GDM1 (cell line): ENCODE data around the gene CIROP.

Experiments
- DNase-seq: peaks from one replicate; lab custom pipeline; 2025; lab: John Stamatoyannopoulos, UW

Gene CIROP

DNA sequence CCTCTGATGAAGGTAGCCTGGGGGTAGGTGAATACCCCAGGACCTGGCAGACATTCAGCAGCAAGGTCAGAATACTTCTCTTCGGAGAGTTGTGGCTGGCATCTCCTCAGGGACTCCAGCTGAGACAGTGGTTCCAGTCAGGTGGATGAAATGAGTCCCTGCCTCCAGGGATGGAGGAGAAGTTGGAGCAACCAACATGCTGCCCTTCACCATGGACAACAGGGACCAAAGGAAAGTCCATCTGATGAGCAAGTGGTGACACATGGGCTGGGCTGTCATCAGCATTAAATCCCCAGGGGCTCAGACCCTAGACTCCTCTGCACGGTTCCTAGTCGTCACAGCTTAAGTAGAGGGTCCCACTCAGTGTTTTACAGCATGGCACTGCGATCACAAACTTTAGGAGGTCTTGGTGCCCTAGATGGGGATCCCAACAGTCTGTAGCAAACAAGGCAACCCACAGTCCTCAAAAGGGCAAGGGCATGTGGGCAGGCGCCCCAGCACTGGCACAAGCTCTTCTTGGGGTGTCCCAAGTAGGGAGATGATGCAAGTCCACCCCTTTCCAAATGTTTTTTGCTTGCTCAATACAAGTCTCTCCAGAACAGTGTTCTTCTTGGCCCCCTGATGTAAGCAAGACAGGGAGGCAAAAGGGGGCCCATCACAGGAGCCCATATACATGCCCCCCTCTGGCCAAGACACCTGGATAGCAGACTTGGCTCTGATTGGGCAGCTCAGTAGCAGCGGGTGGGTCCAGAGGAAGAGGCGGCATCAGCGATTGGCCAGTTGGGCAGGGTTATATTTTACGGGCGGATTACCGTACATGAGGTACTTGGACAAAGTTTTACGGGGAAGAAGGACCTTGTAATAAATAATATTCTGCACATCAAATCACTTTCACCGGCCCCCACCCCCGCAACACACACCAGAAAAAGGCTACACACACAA is 36.7 kb downstream of the CIROP start:
- no peak for DNase-seq

DNA sequence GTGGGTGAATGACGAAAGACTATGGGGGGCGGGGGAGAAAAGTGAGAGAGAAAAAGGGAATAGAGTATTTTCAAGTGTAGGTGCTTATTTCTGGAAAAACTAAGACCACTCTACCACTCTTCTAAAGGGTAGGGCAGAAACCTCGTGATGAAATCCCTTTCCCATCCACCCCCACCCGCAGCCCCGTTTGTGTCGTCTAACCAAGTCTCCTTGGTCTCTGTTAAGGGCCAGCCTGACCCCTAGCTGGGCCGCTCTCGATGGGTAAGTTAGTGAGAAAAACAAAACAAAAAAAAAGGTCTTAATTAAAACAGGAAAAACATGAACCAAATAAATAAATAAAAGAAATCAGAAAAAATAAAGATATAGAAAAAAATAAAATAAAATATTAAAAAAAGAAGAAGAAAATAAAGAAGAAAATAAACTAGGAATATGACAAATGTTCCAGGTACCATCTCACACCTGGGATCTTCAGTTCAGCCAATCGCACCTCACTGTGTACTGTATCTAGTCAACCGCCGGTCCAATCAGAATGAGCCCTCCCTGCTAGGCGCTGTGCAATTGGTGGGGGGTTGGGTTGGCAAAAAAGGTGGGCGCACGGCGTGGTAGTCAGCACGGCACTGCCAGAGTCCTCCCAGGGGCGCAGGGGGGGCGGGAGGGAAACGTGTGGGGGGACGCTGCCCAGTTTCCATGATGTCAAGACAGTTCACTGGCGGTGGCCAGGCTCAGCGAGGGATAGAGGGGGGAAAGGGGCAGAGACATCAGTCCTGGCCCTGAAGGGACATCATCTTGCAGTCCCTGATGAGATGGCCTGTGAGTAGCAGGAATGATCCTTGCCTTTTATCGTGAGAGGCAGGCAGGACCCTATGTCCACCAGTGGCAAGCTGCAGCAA is 37.7 kb downstream of the CIROP start:
- DNase-seq = no peak

DNA sequence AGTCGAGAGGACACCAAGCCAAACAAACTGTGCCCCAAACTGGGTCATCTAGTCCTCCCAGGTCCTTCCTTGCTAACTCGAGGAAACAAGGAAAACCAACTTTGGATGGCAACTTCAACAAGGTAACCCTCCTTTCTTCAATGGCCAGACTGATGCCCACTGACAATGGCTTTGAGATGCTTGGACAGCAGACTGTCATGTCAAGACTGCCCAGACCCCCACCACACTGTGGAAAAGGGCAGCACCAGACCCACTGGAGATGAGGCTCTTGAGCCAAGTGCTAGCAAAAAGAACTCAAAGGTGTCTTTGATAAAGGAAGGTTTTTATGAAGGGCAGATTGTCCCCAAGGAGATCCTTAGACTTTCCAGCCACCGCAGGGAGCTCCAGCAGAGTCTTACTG is 38.4 kb downstream of the CIROP start:
- no peak for DNase-seq

DNA sequence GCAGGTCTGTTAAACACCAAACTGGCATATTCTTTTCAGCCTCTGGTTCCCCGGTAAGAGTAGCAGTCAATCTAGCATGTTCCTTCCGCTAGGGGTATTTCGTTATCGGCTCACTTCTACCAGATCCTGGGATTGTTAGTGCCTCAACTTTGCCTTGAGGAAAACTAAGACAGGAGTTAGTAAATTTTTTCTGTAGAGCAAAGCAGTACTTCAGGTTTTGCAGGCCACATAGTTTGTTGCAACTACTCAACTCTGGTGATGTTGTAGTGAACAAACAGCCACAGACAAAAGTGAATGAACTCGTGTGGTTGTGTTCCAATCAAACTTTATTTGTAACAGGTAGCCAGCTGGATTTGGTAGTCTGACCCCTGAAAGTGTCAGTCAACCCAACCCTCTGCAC is 41.2 kb downstream of the CIROP start:
- DNase-seq = no peak

- no peak for DNase-seq
Measured at GRCh38 chr14:23062002-23062401, 42.8 kb downstream of the CIROP start.

DNA sequence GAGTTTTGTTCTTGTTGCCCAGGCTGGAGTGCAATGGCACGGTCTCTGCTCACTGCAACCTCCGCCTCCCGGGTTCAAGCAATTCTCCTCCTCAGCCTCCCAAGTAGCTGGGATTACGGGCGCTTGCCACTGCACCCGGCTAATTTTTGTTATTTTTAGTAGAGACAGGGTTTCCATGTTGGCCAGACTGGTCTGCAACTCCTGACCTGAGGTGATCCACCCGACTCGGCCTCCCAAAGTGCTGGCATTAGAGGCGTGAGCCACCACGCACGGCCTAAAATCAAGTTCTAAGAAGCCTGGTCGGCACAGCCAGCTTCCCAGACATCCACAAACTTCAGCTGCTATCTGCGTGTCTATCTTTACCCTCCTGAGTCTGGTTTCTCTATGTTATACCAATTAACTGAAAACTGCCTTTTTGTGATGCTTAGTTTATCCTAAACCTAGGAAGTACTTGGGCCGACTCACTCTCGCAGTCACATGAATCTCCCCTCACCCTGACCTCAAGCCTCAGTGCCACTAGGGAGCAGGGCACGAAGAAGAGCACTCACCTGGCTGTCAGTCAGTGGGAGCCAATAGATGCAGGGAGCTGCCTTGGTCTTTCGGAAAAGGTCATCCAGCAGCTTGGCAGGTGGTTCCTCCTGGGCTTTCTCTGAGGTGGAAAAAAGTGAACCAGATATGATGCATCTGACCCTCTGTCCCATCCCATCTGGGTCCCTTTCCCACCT is 44.1 kb downstream of the CIROP start:
- DNase-seq = no peak

- DNase-seq = no peak
Measured at GRCh38 chr14:23058654-23059504, 45.9 kb downstream of the CIROP start.

DNA sequence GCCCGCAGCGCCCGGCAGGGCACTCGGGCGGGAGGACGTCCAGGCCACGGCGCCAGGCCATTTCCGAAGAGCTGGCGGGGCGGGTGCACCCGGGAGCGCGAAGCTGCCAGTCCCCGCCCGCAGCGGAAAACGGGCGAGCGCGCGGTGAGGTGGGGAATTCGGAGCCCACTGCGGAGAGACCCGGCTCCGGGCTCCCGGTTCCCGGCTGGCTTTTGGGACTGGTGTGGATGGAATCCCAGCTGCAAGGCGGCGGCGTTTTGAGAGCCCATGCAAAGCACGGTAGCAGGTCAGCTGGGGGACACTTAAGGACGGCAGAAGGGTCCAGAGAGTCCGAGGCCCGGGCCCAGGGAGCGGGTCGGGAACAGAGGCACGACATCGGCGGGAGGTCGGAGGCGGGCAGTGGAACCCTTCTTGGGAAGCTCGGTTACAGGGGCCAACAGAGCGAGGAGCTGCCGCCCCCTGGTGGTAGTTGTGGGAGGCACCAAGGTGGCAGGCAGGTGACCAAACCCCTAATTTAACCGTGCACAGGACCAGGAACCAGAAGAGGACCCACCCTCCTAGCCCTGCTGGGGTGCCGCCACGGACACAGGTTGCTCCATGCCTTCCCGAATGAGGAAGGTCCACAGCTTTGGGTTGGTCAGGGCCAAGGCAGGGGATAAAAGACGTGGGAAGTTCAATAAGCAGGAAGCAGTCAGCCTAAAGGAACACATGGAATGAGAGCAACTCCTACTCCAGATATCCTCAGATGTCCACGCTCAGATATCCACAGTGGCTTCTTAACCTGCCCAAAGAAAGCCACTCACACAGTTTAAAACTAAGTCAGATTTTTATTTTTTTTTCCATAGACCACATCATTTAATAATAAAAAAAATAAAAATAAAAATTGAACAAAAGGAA is 46.8 kb downstream of the CIROP start:
- DNase-seq = no peak

- no peak for DNase-seq
Measured at GRCh38 chr14:23056956-23057756, 47.6 kb downstream of the CIROP start, which contains the start of gene CDH24. Gene CDH24 (minus strand): TSS chr14:23057520. CDS start chr14:23055733, 1,787 bp downstream.

DNA sequence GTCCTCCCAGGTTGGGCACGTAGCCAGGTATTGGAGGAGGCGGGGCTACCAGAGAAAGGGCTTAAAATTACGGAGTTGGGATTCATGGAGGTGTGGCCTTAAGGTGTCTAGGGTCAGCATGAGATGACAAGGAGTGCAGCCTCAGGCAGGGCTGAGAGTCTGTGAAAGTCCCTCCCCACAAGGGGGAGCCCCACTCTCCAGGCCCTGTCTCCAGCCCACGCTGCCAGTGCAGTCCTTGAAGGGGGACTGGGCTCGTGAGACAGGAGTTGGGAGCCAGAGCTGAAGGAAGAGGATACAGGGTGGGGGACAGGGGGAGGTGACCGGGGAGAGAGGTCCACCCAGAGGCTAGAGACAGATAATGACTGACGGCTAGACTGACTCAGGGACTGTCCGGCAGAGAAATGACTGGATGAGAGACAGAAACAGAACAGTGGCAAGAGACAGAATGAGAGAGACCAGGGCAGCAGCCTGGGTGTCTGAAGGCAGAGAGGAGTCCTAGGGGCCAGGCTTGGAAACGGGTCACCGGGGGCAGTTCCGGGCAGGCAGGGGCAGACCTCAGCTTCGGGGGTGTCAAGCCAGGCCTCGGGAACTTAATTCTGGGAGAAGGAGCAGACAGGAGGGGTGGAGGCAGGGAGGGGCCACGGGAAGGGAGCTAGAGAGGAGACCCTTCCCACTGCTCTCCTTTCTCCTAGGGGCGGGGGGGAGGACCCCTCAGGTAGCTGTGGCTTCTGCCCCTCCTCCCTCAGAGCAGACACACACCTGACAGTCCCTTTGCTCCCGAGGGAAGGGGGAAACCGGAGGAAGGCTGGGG is 48.4 kb downstream of the CIROP start:
- DNase-seq = no peak

DNA sequence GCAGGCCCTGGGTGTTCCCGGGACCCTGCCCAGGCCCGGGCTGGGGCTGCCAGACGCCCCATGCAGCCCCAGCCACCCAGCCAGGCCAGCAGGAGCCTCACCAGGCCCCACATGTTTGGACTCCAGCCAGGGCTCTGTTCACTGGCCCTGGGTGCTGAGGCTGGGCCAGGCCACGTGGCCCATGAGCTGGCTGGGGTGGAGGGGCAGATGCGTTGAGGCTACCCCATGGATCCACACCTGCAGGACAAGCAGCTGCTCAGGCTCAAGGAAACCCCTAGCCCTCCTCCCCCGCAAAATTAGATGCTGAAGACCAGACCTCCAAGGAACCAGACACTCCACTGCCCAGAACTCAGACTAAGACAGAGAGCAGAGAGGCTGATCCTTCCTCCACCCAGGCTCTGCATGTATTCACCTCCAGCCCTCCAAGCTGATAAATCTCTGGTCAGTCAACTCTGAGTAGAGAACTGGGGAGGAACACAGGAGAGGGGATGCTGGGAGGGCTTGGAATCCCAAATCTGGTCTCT is 49.1 kb downstream of the CIROP start:
- DNase-seq = no peak

- DNase-seq = no peak
Measured at GRCh38 chr14:23055147-23055550, 49.6 kb downstream of the CIROP start.

DNA sequence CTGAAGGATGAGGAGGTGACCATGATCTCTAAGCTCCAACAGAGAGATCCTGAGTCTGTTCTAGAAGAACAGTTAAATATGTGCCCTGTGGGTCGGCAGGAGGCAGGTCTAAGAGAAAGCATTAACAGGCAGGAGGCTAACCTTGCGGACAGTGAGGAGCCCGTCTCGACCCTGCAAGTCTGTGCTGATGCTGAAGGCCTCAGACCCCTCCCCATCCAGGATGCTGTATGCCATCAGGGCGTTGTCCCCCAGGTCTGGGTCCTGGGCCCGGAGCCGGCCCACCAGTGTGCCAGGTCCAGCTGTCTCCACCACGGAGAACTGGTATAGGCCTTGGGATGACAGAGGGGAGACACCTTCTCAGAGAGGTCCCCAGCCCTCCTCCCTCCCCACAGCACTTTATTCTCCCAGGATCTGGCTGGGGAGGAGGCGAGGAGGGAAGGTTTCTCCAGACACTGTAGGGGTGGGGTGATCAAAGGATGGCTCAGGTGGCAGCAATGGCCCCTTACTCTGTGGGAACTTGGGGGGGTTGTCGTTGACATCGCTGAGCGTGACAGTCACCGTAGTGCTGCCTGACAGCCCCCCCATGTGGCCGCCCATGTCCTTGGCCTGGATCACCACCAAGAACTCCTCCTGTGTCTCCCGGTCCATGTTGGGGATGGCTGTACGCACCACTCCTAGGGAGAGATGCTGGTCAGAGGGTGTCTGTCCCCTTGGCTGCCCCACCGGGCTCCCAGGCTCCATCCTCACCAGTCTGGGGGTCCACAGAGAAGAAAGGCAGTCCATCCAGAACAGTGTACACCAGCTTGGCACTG is 50.6 kb downstream of the CIROP start:
- no peak for DNase-seq

DNA sequence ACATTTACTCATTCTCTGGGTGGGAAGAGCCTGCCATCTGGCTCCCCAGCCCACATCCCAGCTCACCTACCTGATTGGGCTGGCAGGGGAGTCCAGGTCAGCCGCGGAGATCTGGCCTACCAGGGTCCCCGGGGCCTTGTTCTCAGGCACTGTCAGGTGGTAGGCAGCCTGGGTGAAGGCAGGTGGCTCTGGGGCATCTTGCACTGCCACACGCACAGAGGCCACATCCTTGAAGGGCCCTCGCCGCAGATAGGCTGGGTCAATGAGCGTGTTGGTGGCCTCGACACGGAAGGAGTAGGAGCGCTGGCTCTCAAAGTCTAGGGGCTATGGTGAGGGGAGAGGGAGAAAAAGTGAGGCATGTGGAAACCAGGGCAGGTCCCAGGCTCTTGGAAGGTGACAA is 51.4 kb downstream of the CIROP start:
- DNase-seq = no peak

- DNase-seq = no peak
Measured at GRCh38 chr14:23052671-23053070, 52.1 kb downstream of the CIROP start.

GRCh38 chr14:23052182-23052623 is 52.6 kb downstream of the CIROP start:
- no peak for DNase-seq
